Erythroblast (primary cell): ENCODE results near the gene C2CD4D.
A peak's percentile ranks its signal among the peaks of the same experiment; 100 is the strongest.

Experiments
- DNase-seq, 2 experiments: peaks; one replicate each; lab custom pipeline; 2025; lab: John Stamatoyannopoulos, UW
- GATA1 ChIP-seq: IDR thresholded peaks from 2 replicates; pipeline ENCODE4 v1.6.1; 2011; ENCODE audit warnings: low read depth, mild to moderate bottlenecking, control low read depth, low read length, moderate library complexity
- POLR2A ChIP-seq: IDR thresholded peaks from 2 replicates; pipeline ENCODE4 v1.6.1; 2011; ENCODE audit warnings: mild to moderate bottlenecking, low read length

The C2CD4D gene

DNA sequence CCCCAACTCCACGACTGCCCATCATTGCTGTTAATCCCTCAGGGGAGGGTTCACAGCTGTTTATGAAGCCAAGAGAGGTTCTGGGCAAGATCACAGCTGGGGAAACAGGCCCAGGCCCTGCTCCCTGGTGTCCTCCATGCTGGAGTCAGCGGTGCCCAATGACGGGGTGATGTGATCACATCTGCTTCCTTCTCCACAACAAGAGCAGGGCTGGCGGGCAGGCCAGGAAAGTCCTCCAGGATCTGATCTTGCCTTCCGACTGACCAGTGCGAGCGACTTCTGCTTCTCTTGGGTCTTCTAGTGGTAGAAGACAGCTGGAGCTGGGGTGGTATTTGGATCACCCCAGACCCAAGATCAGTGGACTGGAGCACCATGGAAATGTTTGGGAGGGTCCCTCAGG lies 33.5 kb downstream of the C2CD4D start:
- TF ChIP-seq GATA1 (no peak), POLR2A (no peak)

DNA sequence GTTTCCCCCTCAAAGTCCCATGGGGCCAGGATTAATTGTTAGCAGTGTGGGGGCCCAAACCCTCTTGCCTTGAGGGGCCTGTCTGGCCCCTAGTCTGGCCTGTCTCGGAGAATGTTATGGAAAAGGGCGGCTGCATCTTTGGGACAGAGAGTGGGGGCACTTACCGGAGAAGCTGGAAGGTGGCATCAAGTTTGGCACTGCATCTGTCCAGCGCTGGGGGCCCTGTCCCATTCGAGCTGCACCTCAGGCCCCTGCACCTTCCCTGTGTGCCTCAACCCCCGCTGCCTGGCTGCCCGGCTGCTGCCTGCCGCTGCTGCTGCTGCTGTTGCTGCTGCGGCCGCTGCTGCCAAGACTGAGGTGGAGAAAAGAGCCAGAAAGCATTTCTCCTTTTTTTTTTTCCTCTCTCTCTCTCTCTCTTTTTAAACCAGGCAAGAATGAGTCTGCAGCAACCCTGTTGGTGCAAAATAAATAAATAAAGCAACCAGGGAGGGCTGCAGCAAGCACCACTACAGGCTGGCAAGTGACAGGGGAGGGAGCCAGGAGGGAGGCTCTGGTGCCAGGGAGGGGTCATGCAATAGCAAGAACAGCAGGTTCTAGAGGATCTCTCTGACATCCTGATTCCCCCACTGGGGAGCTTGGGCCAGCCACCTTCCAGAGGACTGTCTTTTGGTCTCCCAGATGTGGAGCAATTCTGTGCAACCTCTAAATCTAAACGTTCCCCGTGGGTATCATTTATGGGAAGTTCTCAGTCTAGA lies 34.4 kb downstream of the C2CD4D start, which contains the start of gene LINGO4:
TSS of gene LINGO4 (minus strand) at position 354 of the 755 bp plus-strand sequence. CDS start 2,715 bp downstream, outside the sequence.
- DNase-seq, result no peak
- no peak for TF ChIP-seq POLR2A

More for the DNA sequence above, 33.5 kb downstream of the C2CD4D start:
- DNase-seq, result no peak

DNA sequence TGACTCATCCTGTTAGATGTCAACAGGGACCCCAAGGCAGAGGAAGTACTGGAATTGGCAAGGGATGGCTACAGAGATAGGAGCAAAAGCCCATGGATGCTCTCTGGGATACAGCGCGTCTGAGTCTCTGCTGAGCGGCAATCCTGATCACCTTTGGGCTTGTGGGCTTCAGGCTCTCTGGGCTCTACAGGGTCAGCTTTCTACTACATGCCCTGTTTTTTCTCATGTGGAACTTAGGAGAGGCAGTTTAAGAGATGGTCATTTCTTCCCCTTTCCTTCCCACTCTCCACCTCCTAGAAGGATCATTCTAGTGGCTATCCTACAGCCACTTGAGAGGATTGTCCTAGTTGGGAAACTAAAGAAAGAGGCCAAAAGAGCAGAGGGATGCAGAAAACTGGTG lies 35.7 kb downstream of the C2CD4D start:
- TF ChIP-seq GATA1 (no peak), POLR2A (no peak)
- DNase-seq, result no peak

DNA sequence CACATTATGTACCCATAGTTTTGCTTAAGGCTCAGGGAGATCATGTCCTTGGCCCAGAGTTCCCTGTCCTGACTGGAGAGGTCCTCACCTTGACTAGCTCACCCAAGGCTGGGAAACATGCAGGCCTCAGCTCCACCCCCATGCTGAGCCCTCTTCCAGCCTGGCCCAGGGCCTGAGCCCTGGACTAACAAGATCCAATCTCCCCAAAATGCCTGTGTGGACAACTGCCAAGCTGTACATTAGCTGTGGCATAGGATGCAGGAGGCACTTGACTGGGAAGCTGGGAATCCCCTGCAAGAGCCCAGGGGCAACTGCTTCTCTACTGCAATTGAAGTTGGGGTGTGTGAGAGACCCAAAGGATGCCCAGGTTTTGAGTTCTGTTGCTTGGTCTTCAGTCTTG lies 36.5 kb downstream of the C2CD4D start:
- TF ChIP-seq POLR2A (no peak), GATA1 (no peak)
- no peak for DNase-seq

DNA sequence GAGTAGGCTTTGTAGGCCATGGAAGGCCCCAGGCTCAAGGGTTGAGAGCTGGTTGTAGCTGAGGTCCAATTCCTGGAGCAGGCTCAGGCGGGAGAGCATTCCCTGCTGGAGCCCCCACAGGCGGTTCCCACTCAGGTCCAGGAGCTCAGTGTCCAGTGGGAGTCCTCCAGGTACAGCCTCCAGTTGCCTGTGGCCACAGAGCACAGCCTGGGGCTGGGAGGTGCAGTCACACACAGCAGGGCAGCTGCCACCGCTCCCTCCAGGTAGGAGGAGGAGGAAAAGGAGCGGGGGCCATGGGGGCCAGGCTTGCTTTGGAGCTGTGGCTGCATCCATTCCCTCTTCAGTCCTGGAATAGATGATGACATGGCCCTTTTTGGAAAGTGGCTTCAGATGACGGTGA lies 37.2 kb downstream of the C2CD4D start:
- TF ChIP-seq GATA1 (no peak), POLR2A (no peak)
- no peak for DNase-seq

DNA sequence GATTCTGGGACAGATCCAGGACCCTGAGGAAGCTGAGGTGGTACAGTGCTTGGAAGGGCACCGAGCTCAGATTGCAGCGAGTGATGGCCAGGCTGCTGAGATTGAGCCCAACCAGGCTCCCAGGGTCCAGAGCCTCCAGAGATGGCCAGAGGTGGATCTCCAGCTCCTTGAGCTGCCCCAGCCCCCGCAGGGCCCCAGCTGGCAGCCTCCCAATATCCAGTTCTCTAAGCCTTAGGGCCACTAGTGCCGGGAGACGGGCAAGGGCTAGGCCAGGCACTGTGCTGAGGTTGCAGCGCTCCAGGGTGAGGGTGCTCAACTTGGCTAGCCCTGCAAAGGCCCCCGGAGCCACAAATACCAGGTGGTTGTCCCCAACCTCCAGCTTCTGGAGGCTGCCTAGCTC lies 37.8 kb downstream of the C2CD4D start:
- TF ChIP-seq POLR2A (no peak), GATA1 (no peak)
- DNase-seq, result no peak

DNA sequence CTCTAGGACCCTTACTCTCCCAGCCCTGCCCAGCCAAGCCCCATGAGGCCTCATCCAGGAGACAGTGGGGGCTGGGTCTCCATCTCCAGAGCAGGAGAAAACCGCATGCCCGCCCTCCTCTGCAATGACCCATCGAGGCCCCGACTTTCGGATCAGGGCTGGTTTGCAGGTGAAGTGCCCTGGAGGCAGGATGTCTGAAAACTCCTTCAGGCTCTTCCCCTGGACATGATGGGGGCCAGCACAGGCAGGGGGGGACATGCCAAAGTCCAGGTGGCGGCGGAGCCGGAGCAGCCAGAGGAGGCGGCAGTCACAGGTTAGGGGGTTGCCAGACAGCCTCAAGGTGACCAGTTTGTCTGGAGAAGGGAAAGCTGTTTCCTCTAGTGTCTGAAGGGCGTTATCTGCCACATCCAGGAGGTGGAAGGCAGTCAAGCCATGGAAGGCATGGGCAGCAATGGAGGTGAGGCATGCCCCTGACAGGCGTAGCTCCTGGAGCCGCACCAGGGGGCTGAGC lies 38.3 kb downstream of the C2CD4D start:
- no peak for TF ChIP-seq GATA1
- no peak for TF ChIP-seq POLR2A
- no peak for DNase-seq

DNA sequence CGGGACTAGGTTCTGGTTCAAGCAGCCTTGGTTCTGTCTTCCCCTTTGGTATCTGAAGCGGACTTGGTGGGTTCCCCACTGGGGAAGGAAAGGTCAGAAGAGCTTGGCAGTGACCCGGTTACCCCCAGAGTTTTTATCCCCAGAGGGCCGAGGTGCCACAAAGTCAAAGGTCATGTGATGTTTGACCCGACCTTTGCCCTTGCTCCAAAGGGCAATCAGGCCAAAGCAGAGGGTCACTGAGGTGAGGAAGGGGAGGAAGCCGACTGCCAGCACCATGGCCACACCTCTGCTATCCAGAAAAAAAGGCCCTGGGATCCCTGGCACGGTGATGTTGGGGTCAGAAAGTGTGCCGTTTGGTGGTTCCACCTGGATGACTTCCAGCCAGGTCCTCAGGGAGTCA lies 38.8 kb downstream of the C2CD4D start:
- no peak for DNase-seq
- TF ChIP-seq GATA1 (no peak), POLR2A (no peak)

DNA sequence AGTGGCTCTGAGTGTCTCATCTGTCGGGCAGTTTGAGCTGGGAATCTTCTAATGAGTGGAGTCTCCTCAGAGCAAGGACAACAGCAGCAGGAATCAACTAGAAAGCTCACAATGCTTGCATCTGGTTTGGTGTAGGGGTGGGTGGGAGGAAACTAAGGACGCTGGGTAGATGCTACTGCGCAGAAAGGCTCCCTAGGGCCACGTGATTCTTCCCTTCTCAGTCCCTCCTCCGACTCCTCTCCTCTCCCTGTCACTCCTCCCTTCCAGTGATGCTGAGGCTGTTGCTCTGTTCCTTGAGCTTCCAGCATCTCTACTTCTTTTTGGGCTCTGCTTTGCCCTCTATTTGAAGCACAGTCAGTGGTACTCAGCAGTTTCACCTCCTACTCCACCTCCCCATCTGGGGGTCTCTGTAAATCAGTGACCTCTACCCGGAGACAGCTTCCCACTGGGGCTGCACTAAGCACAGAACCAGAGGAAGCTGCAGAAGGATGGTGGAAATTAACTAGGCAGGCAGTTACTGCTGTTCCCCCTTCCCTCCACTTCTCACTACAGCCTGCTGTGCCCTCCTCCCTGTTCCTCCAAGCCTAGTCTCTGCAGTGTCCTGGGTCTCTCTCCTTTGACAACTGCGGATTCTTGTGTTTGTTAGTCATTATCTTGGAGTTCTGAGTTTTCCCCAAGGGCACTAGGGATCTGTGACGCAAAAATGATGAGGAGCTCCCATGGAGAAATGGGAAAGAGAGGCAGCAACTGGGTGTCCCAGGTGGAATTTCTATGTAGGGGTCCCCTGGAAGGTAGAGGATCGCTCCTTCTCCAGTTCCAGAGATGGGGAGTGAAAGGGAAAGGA lies 40.2 kb downstream of the C2CD4D start:
- no peak for DNase-seq
- TF ChIP-seq POLR2A (no peak), GATA1 (no peak)

DNA sequence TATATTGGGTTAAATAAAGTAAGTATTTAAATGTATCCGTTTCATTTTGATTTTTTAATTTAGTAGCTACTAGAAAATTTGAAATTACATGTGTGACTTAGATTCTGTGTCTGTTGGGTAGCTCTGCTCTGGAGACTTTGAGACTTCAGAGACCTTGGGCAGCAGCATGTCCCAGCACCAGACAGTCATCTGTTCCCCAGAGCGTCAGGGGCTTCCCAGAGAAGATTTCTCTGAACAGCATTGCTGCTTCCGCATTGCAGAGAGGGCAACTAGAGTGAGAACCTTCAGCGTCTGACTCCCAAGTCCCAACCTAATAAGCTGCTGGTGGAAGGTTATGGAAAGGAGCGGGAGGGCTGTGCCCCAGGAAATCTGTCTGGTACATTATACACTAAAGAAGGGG lies 41.0 kb downstream of the C2CD4D start:
- DNase-seq, result no peak
- no peak for TF ChIP-seq GATA1
- no peak for TF ChIP-seq POLR2A

DNA sequence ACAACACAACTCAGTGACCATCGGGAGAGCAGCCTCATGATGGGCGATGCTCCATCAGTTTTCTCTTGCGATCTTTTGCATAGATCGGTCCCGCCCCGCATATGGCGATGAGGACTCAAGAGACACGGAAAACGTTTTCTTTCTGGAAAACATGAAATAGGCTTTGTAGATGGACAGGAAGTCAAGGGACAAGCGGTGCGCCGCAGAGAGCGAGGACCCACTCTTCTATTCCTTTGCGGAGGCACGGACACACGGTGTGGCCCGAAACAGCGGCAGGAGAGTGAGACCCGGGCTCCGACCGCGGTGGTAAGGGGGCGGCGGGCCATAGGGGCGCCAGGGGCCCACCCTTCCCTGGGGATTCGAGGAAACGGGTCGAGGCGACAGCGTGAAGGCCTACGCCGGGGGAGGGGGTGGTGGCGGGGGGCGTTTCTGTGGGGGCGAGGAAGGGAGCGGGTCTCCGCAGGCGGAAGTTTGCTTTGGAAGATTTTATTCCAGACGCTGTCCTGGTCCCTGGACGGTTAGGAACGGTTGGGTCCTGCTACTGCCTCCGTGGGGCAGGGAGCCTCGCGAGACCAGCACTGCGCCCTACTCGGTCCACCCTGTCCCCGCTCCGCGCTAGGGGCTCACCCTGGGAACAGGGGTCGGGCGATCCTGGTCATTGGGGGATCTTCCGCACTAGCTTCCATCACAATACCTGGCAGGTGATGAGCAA lies 48.5 kb downstream of the C2CD4D start:
- no peak for TF ChIP-seq GATA1
- no peak for TF ChIP-seq POLR2A
- DNase-seq, result peak; percentile 32 to 41

DNA sequence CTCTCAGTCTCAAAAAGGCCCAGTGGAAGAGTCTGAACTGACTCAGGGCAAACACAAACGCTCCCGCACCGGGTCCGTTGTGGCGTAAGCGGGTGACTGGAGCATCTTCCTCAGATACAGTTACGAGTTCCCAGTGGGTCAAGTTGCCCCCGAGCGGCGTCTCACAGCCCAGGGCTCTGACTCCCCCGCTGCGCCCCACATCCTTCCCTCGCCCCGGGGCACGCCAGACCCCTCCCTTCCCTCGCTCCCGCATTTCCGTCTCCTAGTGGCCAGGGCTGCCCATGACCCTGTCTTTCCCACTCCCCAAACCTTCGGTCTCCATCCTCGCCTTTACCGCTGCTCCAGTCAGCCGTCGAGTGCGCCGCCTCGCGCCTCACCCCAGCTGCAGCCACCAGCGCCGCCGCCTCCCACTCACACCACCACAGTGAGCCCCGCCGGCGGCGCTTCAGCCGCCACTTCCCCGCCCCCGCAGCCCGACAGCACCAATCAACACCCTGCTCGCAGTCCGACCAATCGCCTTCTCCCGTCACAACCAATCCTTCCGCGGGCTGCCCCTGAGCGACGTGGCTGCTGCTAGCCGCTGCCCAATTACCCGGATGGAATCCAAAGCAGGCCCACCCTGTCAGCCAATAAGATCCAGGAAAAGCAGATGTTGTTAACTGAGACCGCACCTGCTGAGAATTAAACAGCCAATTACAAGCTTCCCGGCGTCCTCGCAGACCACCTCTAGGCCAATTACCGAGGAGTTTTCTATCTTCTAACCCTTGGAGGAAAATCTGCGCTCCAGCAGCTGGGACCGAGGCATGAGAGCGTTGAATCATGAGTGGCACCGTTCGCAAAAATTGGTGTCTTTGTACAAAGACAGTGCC lies 49.3 kb downstream of the C2CD4D start, which contains the start of gene TDRKH:
TSS of gene TDRKH (minus strand) at position 430 of the 869 bp plus-strand sequence. CDS start 7,478 bp downstream, outside the sequence.
- peak; percentile 99 to 100 for DNase-seq
- TF ChIP-seq POLR2A (peak; percentile 57), GATA1 (no peak)
